ENCODE results near the gene MTFR2. TPM values are rescaled to one million over a fixed set of nuclear protein-coding genes. Genes with fewer than 3 reads are reported as not detected.

MTFR2 gene
- total RNA-seq, 4 donors from 2014 or later, result 0.57 to 1.7 TPM; not detected in 2

- intact Hi-C loops (cut with DNase I), result no loop called here
- 77% methylated on average over 5 of the region's 5 CpGs for WGBS
- Histone ChIP-seq H3K9me3 (no peaks in the 10 kb centered on the region), H3K4me1 (peaks cover 0 to 4% (median 0%) of the 10 kb centered on the region in 4 donors), H3K36me3 (no peaks in the 10 kb centered on the region), H3K27ac (replicated peaks in 1 of 4) (no peak overlapping the region), H3K4me3 (no peak overlapping the region), H3K27me3 (no peaks in the 10 kb centered on the region)
- TF ChIP-seq CTCF (IDR thresholded peaks at IDR 0.05) (no peak), POLR2A (IDR thresholded peaks at IDR 0.05; ENCODE audit: low read depth) (no peak), POLR2AphosphoS5 (IDR thresholded peaks at IDR 0.05) (no peak), EP300 (IDR thresholded peaks at IDR 0.05) (no peak)
- DNase-seq (ENCODE audit: extremely low spot score), result no peak
Observed at GRCh38 chr6:136201732-136202131, 48.4 kb downstream of the MTFR2 start.

GRCh38 chr6:136192902-136193301, 57.2 kb downstream of the MTFR2 start:
- Histone ChIP-seq H3K9me3 (no peaks in the 10 kb centered on the region), H3K4me3 (no peak overlapping the region), H3K27ac (replicated peaks in 1 of 4) (no peak overlapping the region), H3K4me1 (no peaks in the 10 kb centered on the region), H3K36me3 (peaks cover under 1 to 39% (median 25%) of the 10 kb centered on the region in 4 donors), H3K27me3 (no peaks in the 10 kb centered on the region)
- intact Hi-C loops (cut with DNase I), result no loop called here
- DNase-seq (ENCODE audit: extremely low spot score), result no peak
- WGBS, result 81% methylated on average over 6 of the region's 6 CpGs
- no peak for TF ChIP-seq EP300 (IDR thresholded peaks at IDR 0.05)

- TF ChIP-seq POLR2AphosphoS5 (IDR thresholded peaks at IDR 0.05) (no peak), CTCF (IDR thresholded peaks at IDR 0.05) (no peak), EP300 (IDR thresholded peaks at IDR 0.05) (no peak), POLR2A (IDR thresholded peaks at IDR 0.05; ENCODE audit: low read depth) (no peak)
Observed at GRCh38 chr6:136191606-136192312, 58.4 kb downstream of the MTFR2 start.

GRCh38 chr6:136189104-136189503, 61.0 kb downstream of the MTFR2 start:
- TF ChIP-seq CTCF (IDR thresholded peaks at IDR 0.05), result no peak
- no peak for TF ChIP-seq POLR2AphosphoS5 (IDR thresholded peaks at IDR 0.05)
- no peak for TF ChIP-seq POLR2A (IDR thresholded peaks at IDR 0.05; ENCODE audit: low read depth)
- no peak for TF ChIP-seq EP300 (IDR thresholded peaks at IDR 0.05)
- 98% methylated on average over 3 of the region's 3 CpGs for WGBS

More at GRCh38 chr6:136191606-136192312, 58.4 kb downstream of the MTFR2 start:
- no peaks in the 10 kb centered on the region for H3K9me3 ChIP-seq
- H3K27ac ChIP-seq (replicated peaks in 1 of 4), result no peak overlapping the region
- intact Hi-C loops (cut with DNase I), result no loop called here
- no peak overlapping the region for H3K4me3 ChIP-seq
- 94% methylated on average over 32 of the region's 32 CpGs for WGBS
- H3K4me1 ChIP-seq, result no peaks in the 10 kb centered on the region
- DNase-seq (ENCODE audit: extremely low spot score), result no peak
- H3K27me3 ChIP-seq, result no peaks in the 10 kb centered on the region
- H3K36me3 ChIP-seq, result peaks cover 4 to 49% (median 30%) of the 10 kb centered on the region in 4 donors

GRCh38 chr6:136188486-136188885, 61.6 kb downstream of the MTFR2 start:
- intact Hi-C loops (cut with DNase I), result no loop called here
- TF ChIP-seq CTCF (IDR thresholded peaks at IDR 0.05) (no peak), POLR2A (IDR thresholded peaks at IDR 0.05; ENCODE audit: low read depth) (no peak), EP300 (IDR thresholded peaks at IDR 0.05) (no peak), POLR2AphosphoS5 (IDR thresholded peaks at IDR 0.05) (no peak)
- H3K4me1 ChIP-seq, result no peaks in the 10 kb centered on the region
- no peak overlapping the region for H3K27ac ChIP-seq (replicated peaks in 1 of 4)
- H3K36me3 ChIP-seq, result peaks cover 4 to 43% (median 31%) of the 10 kb centered on the region in 4 donors
- no peak for DNase-seq (ENCODE audit: extremely low spot score)
- 79% methylated on average over 2 of the region's 2 CpGs for WGBS
- H3K27me3 ChIP-seq, result no peaks in the 10 kb centered on the region
- H3K9me3 ChIP-seq, result no peaks in the 10 kb centered on the region
- H3K4me3 ChIP-seq, result no peak overlapping the region

More at GRCh38 chr6:136189104-136189503, 61.0 kb downstream of the MTFR2 start:
- H3K27ac ChIP-seq (replicated peaks in 1 of 4), result no peak overlapping the region
- intact Hi-C loops (cut with DNase I), result no loop called here
- no peaks in the 10 kb centered on the region for H3K27me3 ChIP-seq
- no peaks in the 10 kb centered on the region for H3K9me3 ChIP-seq
- no peak for DNase-seq (ENCODE audit: extremely low spot score)
- H3K4me1 ChIP-seq, result no peaks in the 10 kb centered on the region
- H3K36me3 ChIP-seq, result peaks cover 4 to 43% (median 31%) of the 10 kb centered on the region in 4 donors
- no peak overlapping the region for H3K4me3 ChIP-seq

All from esophagus muscularis mucosa (tissue), 4 donors.